CD4-positive, alpha-beta T cell (primary cell): Measurements from ENCODE around the gene AMBN. TPM values are rescaled to one million over a fixed set of nuclear protein-coding genes. Genes with fewer than 3 reads are reported as not detected.

Experiments used
- ATAC-seq: fragments of 200-7000 bp; cut with Tn5 transposase; one replicate; pipeline ENCODE4 v1.10.0; 2022; ENCODE audit warnings: mild to moderate bottlenecking; ENCODE audit not compliant: poor library complexity
- CTCF ChIA-PET: fragments of 350-600 bp; sonication (Branson Sonifier 250); formaldehyde crosslinking; loops from one replicate; lab custom pipeline; 2021; ENCODE audit warnings: antibody characterized with exemption, inconsistent platforms; lab: Charles Lee
- POLR2A ChIA-PET: fragments of 350-600 bp; sonication (Branson Sonifier 250); formaldehyde crosslinking; loops from one replicate; lab custom pipeline; 2021; ENCODE audit warnings: antibody characterized with exemption, inconsistent platforms; lab: Charles Lee
- DNase-seq, 14 experiments: peaks; one replicate each; pipeline ENCODE4 v3.0.0-alpha.2; 2013 to 2020; ENCODE audit warnings: mixed read lengths in 2 of 14
- H3K27ac ChIP-seq, 2 donors: one replicate each; pipeline versions ENCODE4 v1.5.1 to v1.7.0; 2013; ENCODE audit warnings: low read length in 2 of 2, low read depth in 1 of 2, mild to moderate bottlenecking in 1 of 2
- H3K27me3 ChIP-seq, 2 experiments: 1 replicate in 1 of 2; 2 replicates in 1 of 2; pipeline versions ENCODE4 v1.6.1 to v1.7.0; 2013; ENCODE audit warnings: low read length in 2 of 2, control low read depth in 1 of 2, mild to moderate bottlenecking in 1 of 2, moderate library complexity in 1 of 2; ENCODE audit not compliant: insufficient read depth in 2 of 2, control insufficient read depth in 1 of 2
- H3K36me3 ChIP-seq: one replicate; pipeline ENCODE4 v1.6.1; 2013; ENCODE audit warnings: low read length, control low read depth; ENCODE audit not compliant: insufficient read depth
- H3K4me1 ChIP-seq: one replicate; pipeline ENCODE4 v1.6.1; 2013; ENCODE audit warnings: low read length, control low read depth; ENCODE audit not compliant: insufficient read depth
- H3K4me3 ChIP-seq: one replicate; pipeline ENCODE4 v1.5.1; 2013; ENCODE audit warnings: mild to moderate bottlenecking, low read length, moderate library complexity
- H3K9me3 ChIP-seq, 2 experiments: 1 replicate in 1 of 2; 2 replicates in 1 of 2; pipeline versions ENCODE4 v1.6.1 to v1.7.0; 2013; ENCODE audit warnings: low read length in 2 of 2, mild to moderate bottlenecking in 2 of 2, control low read depth in 1 of 2, moderate library complexity in 1 of 2; ENCODE audit not compliant: control insufficient read depth in 1 of 2, insufficient read depth in 1 of 2
- H3K27ac Mint-ChIP-seq: one replicate; pipeline ENCODE4 v1.8.0; 2020; ENCODE audit warnings: mixed read lengths
- H3K27me3 Mint-ChIP-seq: one replicate; pipeline ENCODE4 v1.8.0; 2021; ENCODE audit warnings: mixed read lengths
- H3K36me3 Mint-ChIP-seq: one replicate; pipeline ENCODE4 v1.8.0; 2021; ENCODE audit warnings: low read depth, mixed read lengths
- H3K4me1 Mint-ChIP-seq: one replicate; pipeline ENCODE4 v1.8.0; 2021; ENCODE audit warnings: low read depth, mixed read lengths
- H3K4me3 Mint-ChIP-seq: one replicate; pipeline ENCODE4 v1.8.0; 2020; ENCODE audit warnings: mild to moderate bottlenecking, mixed read lengths
- H3K9me3 Mint-ChIP-seq: one replicate; pipeline ENCODE4 v1.8.0; 2020; ENCODE audit warnings: mixed read lengths
- CTCF ChIP-seq: fragments of 200-600 bp; IDR thresholded peaks from one replicate; pipeline ENCODE4 v1.8.0; 2022; ENCODE audit warnings: antibody characterized with exemption, mild to moderate bottlenecking
- intact Hi-C, 2 experiments: fragments of 100-400 bp; cut with DNase I in 1 of 2; cut with micrococcal nuclease in 1 of 2; formaldehyde crosslinking; loops; one replicate each; pipeline versions ENCODE4 v1.15.1 to v1.9.0; 2023 to 2025; cut with DNase I, micrococcal nuclease
- total RNA-seq, 174 experiments: library from RNA in 2 of 174; stranded (reverse) in 2 of 174; gene quantifications; one replicate each; pipeline ENCODE4 v1.2.3 and lab custom pipeline; 2021 to 2026

Gene AMBN
- total RNA-seq, 2 experiments from 2014 or later, result not detected

GRCh38 chr4:70624226-70624793 lies 32.3 kb downstream of the AMBN start:
- intact Hi-C loops, result no loop called here
- H3K27ac ChIP-seq, result no peak overlapping the region
- H3K27me3 ChIP-seq, result no peaks in the 10 kb centered on the region
- CTCF ChIA-PET, result interaction anchor here (0.7 to 1.2 kb wide), 2 partner anchors 21 to 23 kb away, joined by 3 read pairs; no protein-coding TSS in a partner anchor
- H3K9me3 Mint-ChIP-seq, result peaks cover under 1% of the 10 kb centered on the region
- peaks cover 6% of the 10 kb centered on the region for H3K4me1 Mint-ChIP-seq
- no peaks in the 10 kb centered on the region for H3K4me1 ChIP-seq
- H3K27ac Mint-ChIP-seq, result no peak overlapping the region
- H3K36me3 ChIP-seq, result no peaks in the 10 kb centered on the region
- DNase-seq, result peak in 1 of 14 experiments; percentile 5
- no peak for TF ChIP-seq CTCF
- H3K36me3 Mint-ChIP-seq, result no peaks in the 10 kb centered on the region
- no peak overlapping the region for H3K4me3 Mint-ChIP-seq
- H3K27me3 Mint-ChIP-seq, result no peaks in the 10 kb centered on the region
- H3K4me3 ChIP-seq, result no peak overlapping the region
- H3K9me3 ChIP-seq, result no peaks in the 10 kb centered on the region
- POLR2A ChIA-PET, result no interaction called here
- no peak for ATAC-seq

- intact Hi-C loops, result no loop called here
- Mint-ChIP-seq H3K4me3 (no peak overlapping the region), H3K4me1 (peaks cover 7% of the 10 kb centered on the region), H3K27me3 (no peaks in the 10 kb centered on the region), H3K9me3 (no peaks in the 10 kb centered on the region), H3K27ac (no peak overlapping the region), H3K36me3 (no peaks in the 10 kb centered on the region)
- CTCF ChIA-PET, result interaction anchor here (0.6 kb wide), 1 partner anchor 70 kb away, joined by 3 read pairs; no protein-coding TSS in a partner anchor
- TF ChIP-seq CTCF, result no peak
- ATAC-seq (no peak), DNase-seq (no peak)
- Histone ChIP-seq H3K4me1 (no peaks in the 10 kb centered on the region), H3K36me3 (no peaks in the 10 kb centered on the region), H3K4me3 (no peak overlapping the region), H3K27ac (no peak overlapping the region), H3K27me3 (no peaks in the 10 kb centered on the region), H3K9me3 (no peaks in the 10 kb centered on the region)
- POLR2A ChIA-PET, result no interaction called here
Observed at GRCh38 chr4:70627620-70628019, 35.6 kb downstream of the AMBN start.

GRCh38 chr4:70628444-70628843 lies 36.4 kb downstream of the AMBN start, which contains the start of gene ENAM:
Gene ENAM (plus strand): TSS chr4:70628744. CDS start chr4:70629501, 757 bp downstream.
- no peaks in the 10 kb centered on the region for H3K4me1 ChIP-seq
- ATAC-seq (no peak), DNase-seq (no peak)
- no peaks in the 10 kb centered on the region for H3K36me3 ChIP-seq
- no peak within 1 kb of the TSS for H3K4me3 ChIP-seq
- H3K27ac Mint-ChIP-seq, result no peak within 1 kb of the TSS
- no peaks in the 10 kb centered on the region for H3K9me3 Mint-ChIP-seq
- H3K4me3 Mint-ChIP-seq, result no peak within 1 kb of the TSS
- intact Hi-C loops, result no loop called here
- H3K4me1 Mint-ChIP-seq, result peaks cover 7% of the 10 kb centered on the region
- no peaks in the 10 kb centered on the region for H3K27me3 ChIP-seq
- H3K27ac ChIP-seq, result no peak within 1 kb of the TSS
- no peaks in the 10 kb centered on the region for H3K9me3 ChIP-seq
- ChIA-PET CTCF (no interaction called here), POLR2A (no interaction called here)
- no peaks in the 10 kb centered on the region for H3K36me3 Mint-ChIP-seq
- no peaks in the 10 kb centered on the region for H3K27me3 Mint-ChIP-seq
- no peak for TF ChIP-seq CTCF
